ENCODE results near the gene TMEM217.
"Not testable (repeated sequence)": the region's sequence is repeated elsewhere in the genome, so short reads cannot be mapped to it uniquely, and the experiment has no call there.

TMEM217 gene

GRCh38 chr6:37209461-37210205 lies 48.3 kb downstream of the TMEM217 start:
- peak; percentile 79 for DNase-seq

- DNase-seq: no peak
Observed at GRCh38 chr6:37208793-37209192, 49.2 kb downstream of the TMEM217 start.

GRCh38 chr6:37207903-37208456 lies 50.0 kb downstream of the TMEM217 start:
- peak; percentile 94 for DNase-seq

GRCh38 chr6:37206622-37207021 lies 51.3 kb downstream of the TMEM217 start:
- no peak for DNase-seq

- DNase-seq: no peak
Observed at GRCh38 chr6:37205997-37206340, 52.0 kb downstream of the TMEM217 start.

GRCh38 chr6:37205175-37205996 lies 52.6 kb downstream of the TMEM217 start:
- DNase-seq: peak; percentile 14

- no peak for DNase-seq
Observed at GRCh38 chr6:37204014-37204751, 53.8 kb downstream of the TMEM217 start.

GRCh38 chr6:37202788-37203491 lies 55.0 kb downstream of the TMEM217 start:
- DNase-seq: peak; percentile 41

- no peak for DNase-seq
Observed at GRCh38 chr6:37201726-37202125, 56.2 kb downstream of the TMEM217 start.

GRCh38 chr6:37200085-37200484 lies 57.9 kb downstream of the TMEM217 start:
- DNase-seq: no peak

- DNase-seq: not testable (repeated sequence)
Observed at GRCh38 chr6:37196451-37196850, 61.5 kb downstream of the TMEM217 start.

- DNase-seq: not testable (repeated sequence)
Observed at GRCh38 chr6:37194886-37195285, 63.1 kb downstream of the TMEM217 start.

GRCh38 chr6:37192666-37193065 lies 65.3 kb downstream of the TMEM217 start:
- no peak for DNase-seq

GRCh38 chr6:37190159-37190535 lies 67.8 kb downstream of the TMEM217 start:
- DNase-seq: no peak

- no peak for DNase-seq
Observed at GRCh38 chr6:37188962-37189510, 68.9 kb downstream of the TMEM217 start.

- DNase-seq: no peak
Observed at GRCh38 chr6:37187321-37188022, 70.5 kb downstream of the TMEM217 start.

GRCh38 chr6:37185949-37186720 lies 71.8 kb downstream of the TMEM217 start:
- not testable (repeated sequence) for DNase-seq

- DNase-seq: peak; percentile 83
Observed at GRCh38 chr6:37182736-37183590, 75.0 kb downstream of the TMEM217 start.

GRCh38 chr6:37180610-37181009 lies 77.3 kb downstream of the TMEM217 start:
- peak; percentile 39 for DNase-seq

GRCh38 chr6:37180075-37180474 lies 77.9 kb downstream of the TMEM217 start:
- no peak for DNase-seq

Data from CD4-positive, alpha-beta T cell treated with Interleukin-6 for 4 hours (primary cell).